Caco-2 (cell line): ENCODE data around the gene PTPRN2. TPM values are rescaled to one million over a fixed set of nuclear protein-coding genes. Genes with fewer than 3 reads are reported as not detected.

Experiments
- BruUV-seq: library from RNA; stranded (reverse); fragments of 400-500 nt; replicated peaks from 2 replicates; lab custom pipeline; 2021; lab: Mats Ljungman, UMichigan
- CTCF ChIA-PET: fragments of 300-600 bp; sonication (Branson Sonifier 250); formaldehyde crosslinking; loops from one replicate; lab custom pipeline; 2022; ENCODE audit warnings: antibody characterized with exemption; lab: Charles Lee
- POLR2A ChIA-PET: fragments of 300-600 bp; sonication (Branson Sonifier 250); formaldehyde crosslinking; loops from one replicate; lab custom pipeline; 2022; ENCODE audit warnings: antibody characterized with exemption; lab: Charles Lee
- DNase-seq, 2 experiments: peaks; one replicate each; pipeline versions ENCODE4 v3.0.0 to v3.0.0-alpha.2; 2020 to 2022
- H3K27me3 ChIP-seq: replicated peaks from 2 replicates; pipeline ENCODE4 v1.6.0; 2011; ENCODE audit warnings: low read length; ENCODE audit not compliant: control insufficient read depth, insufficient read depth
- H3K36me3 ChIP-seq: 2 replicates; pipeline ENCODE4 v1.5.1; 2011; ENCODE audit warnings: low read length; ENCODE audit not compliant: control insufficient read depth, insufficient read depth
- H3K4me1 ChIP-seq: fragments of 250-450 bp; sonication (Bioruptor Pico); 2 replicates; pipeline ENCODE4 v1.5.1; 2020; ENCODE audit warnings: mild to moderate bottlenecking
- H3K4me3 ChIP-seq: 2 replicates; pipeline ENCODE4 v1.5.1; 2011; ENCODE audit warnings: low read depth, mild to moderate bottlenecking, control low read depth, low read length
- H3K9me3 ChIP-seq: fragments of 250-450 bp; sonication (Bioruptor Pico); 2 replicates; pipeline ENCODE4 v1.5.1; 2020; ENCODE audit warnings: mild to moderate bottlenecking, moderate library complexity
- H3K27ac Mint-ChIP-seq: one replicate; pipeline ENCODE4 v1.8.0; 2022; ENCODE audit warnings: mixed read lengths; ENCODE audit not compliant: unreplicated experiment
- H3K27me3 Mint-ChIP-seq: one replicate; pipeline ENCODE4 v1.8.0; 2022; ENCODE audit warnings: mixed read lengths; ENCODE audit not compliant: insufficient read depth, unreplicated experiment
- H3K36me3 Mint-ChIP-seq: one replicate; pipeline ENCODE4 v1.8.0; 2022; ENCODE audit warnings: mild to moderate bottlenecking, mixed read lengths; ENCODE audit not compliant: insufficient read depth, unreplicated experiment
- H3K4me1 Mint-ChIP-seq: one replicate; pipeline ENCODE4 v1.8.0; 2022; ENCODE audit warnings: low read depth, mixed read lengths; ENCODE audit not compliant: unreplicated experiment
- H3K4me3 Mint-ChIP-seq: one replicate; pipeline ENCODE4 v1.8.0; 2022; ENCODE audit warnings: mild to moderate bottlenecking, moderate library complexity, mixed read lengths; ENCODE audit not compliant: unreplicated experiment
- H3K9me3 Mint-ChIP-seq: one replicate; pipeline ENCODE4 v1.8.0; 2022; ENCODE audit warnings: mixed read lengths; ENCODE audit not compliant: unreplicated experiment
- CTCF ChIP-seq, 2 experiments: fragments of 200-600 bp in 1 of 2; IDR thresholded peaks; 1 replicate in 1 of 2; 2 replicates in 1 of 2; pipeline versions ENCODE4 v1.5.1 to v1.8.0; 2011 to 2022; ENCODE audit warnings: antibody characterized with exemption in 1 of 2, control low read depth in 1 of 2, inconsistent platforms in 1 of 2, low read depth in 1 of 2, low read length in 1 of 2, mild to moderate bottlenecking in 1 of 2, moderate library complexity in 1 of 2; ENCODE audit not compliant: insufficient read depth in 1 of 2, severe bottlenecking in 1 of 2, unreplicated experiment in 1 of 2
- intact Hi-C: fragments of 100-400 bp; cut with micrococcal nuclease; formaldehyde crosslinking; loops from one replicate; pipeline ENCODE4 v1.10.0; 2022; ENCODE audit not compliant: unreplicated experiment
- total RNA-seq: library from RNA; stranded (reverse); gene quantifications from 2 replicates; pipeline ENCODE4 v1.2.3, GENCODE V29; 2022

PTPRN2 gene
- total RNA-seq, 1 experiment from 2014 or later: 1.4 TPM

DNA sequence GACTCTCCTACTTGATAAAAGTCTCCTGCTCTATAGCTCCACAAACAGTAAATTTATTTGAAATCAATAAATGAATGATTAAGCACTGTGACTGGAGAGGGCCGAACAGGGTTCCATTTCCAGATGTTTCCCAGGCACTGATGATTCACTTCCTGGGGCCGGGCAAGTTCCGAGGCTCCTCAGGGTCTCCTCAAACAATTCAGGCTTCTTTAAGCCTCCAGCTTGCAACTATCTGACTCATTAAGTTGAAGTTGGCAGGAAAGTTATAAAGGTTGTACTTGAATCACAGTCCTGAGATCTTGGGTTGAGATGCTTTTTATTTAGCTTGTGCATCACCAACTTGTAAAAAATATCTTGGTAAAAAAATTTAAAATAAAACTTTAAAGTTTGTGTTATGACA lies 637.9 kb downstream of the PTPRN2 start:
- H3K9me3 ChIP-seq: peaks cover 4% of the 10 kb centered on the region; the same call in 1 of the 2 replicates
- H3K4me1 Mint-ChIP-seq: no peaks in the 10 kb centered on the region
- no peak overlapping the region for H3K27ac Mint-ChIP-seq
- BruUV-seq: no TSS peak
- no peak overlapping the region for H3K4me3 ChIP-seq
- H3K4me3 Mint-ChIP-seq: no peak overlapping the region
- ChIA-PET POLR2A (no interaction called here), CTCF (no interaction called here)
- DNase-seq: no peak
- no peaks in the 10 kb centered on the region for H3K36me3 Mint-ChIP-seq
- no peaks in the 10 kb centered on the region for H3K36me3 ChIP-seq
- no peaks in the 10 kb centered on the region for H3K4me1 ChIP-seq
- intact Hi-C loops: no loop called here
- TF ChIP-seq CTCF (IDR thresholded peaks at IDR 0.05; ENCODE audit: insufficient read depth in 1 of 2, low read depth in 1 of 2, low read length in 1 of 2, severe bottlenecking in 1 of 2, unreplicated experiment in 1 of 2): no peak
- no peaks in the 10 kb centered on the region for H3K27me3 ChIP-seq
- H3K27me3 Mint-ChIP-seq: no peaks in the 10 kb centered on the region
- peaks cover 37% of the 10 kb centered on the region for H3K9me3 Mint-ChIP-seq

GRCh38 chr7:157947504-157947903 lies 640.1 kb downstream of the PTPRN2 start:
- intact Hi-C loops: no loop called here
- Mint-ChIP-seq H3K36me3 (peaks cover 4% of the 10 kb centered on the region), H3K4me3 (no peak overlapping the region), H3K27me3 (no peaks in the 10 kb centered on the region), H3K4me1 (no peaks in the 10 kb centered on the region), H3K9me3 (peaks cover 37% of the 10 kb centered on the region), H3K27ac (no peak overlapping the region)
- Histone ChIP-seq H3K4me1 (no peaks in the 10 kb centered on the region), H3K27me3 (no peaks in the 10 kb centered on the region), H3K36me3 (no peaks in the 10 kb centered on the region), H3K4me3 (no peak overlapping the region), H3K9me3 (0 out of 2 replicates have a peak, but pooled peaks cover 4% of the 10 kb centered on the region)
- no peak for TF ChIP-seq CTCF (IDR thresholded peaks at IDR 0.05; ENCODE audit: insufficient read depth in 1 of 2, low read depth in 1 of 2, low read length in 1 of 2, severe bottlenecking in 1 of 2, unreplicated experiment in 1 of 2)
- CTCF ChIA-PET: no interaction called here
- POLR2A ChIA-PET: no interaction called here
- no peak for DNase-seq
- no TSS peak for BruUV-seq

- ChIA-PET POLR2A (no interaction called here), CTCF (no interaction called here)
- Mint-ChIP-seq H3K9me3 (peaks cover 39% of the 10 kb centered on the region), H3K4me1 (no peaks in the 10 kb centered on the region), H3K27me3 (no peaks in the 10 kb centered on the region), H3K36me3 (peaks cover 4% of the 10 kb centered on the region), H3K4me3 (no peak overlapping the region), H3K27ac (no peak overlapping the region)
- Histone ChIP-seq H3K27me3 (no peaks in the 10 kb centered on the region), H3K9me3 (0 out of 2 replicates have a peak, but pooled peaks cover 9% of the 10 kb centered on the region), H3K36me3 (no peaks in the 10 kb centered on the region), H3K4me1 (no peaks in the 10 kb centered on the region), H3K4me3 (no peak overlapping the region)
- TF ChIP-seq CTCF (IDR thresholded peaks at IDR 0.05; ENCODE audit: insufficient read depth in 1 of 2, low read depth in 1 of 2, low read length in 1 of 2, severe bottlenecking in 1 of 2, unreplicated experiment in 1 of 2): no peak
- DNase-seq: no peak
- BruUV-seq: no TSS peak
- intact Hi-C loops: no loop called here
Observed at GRCh38 chr7:157946398-157947060, 641.1 kb downstream of the PTPRN2 start.
